Stimulated activated CD8-positive, alpha-beta memory T cell treated with anti-CD3 and anti-CD28 coated beads, Interleukin-7, amount 100 ng/mL, for 1 hour (primary cell): Measurements from ENCODE around the gene TRIM14.
A peak's percentile ranks its signal among the peaks of the same experiment; 100 is the strongest.

Experiments used
- DNase-seq, 2 donors: peaks; one replicate each; pipeline ENCODE4 v3.0.0-alpha.2; 2020; ENCODE audit warnings: low read depth in 2 of 2

The TRIM14 gene

GRCh38 chr9:98118640-98119601 is at the start of gene TRIM14:
Gene TRIM14, minus strand, starts transcription at chr9:98119222. Its CDS starts 34 bp downstream, at chr9:98119188.
- DNase-seq, result peak in 1 of 2 donors; percentile 20

- no peak for DNase-seq
These were observed 49.2 kb upstream of the TRIM14 start for GRCh38 chr9:98168153-98168780.

GRCh38 chr9:98164912-98165311 is 45.9 kb upstream of the TRIM14 start:
- DNase-seq, result no peak

- DNase-seq, result no peak
These were observed 43.6 kb upstream of the TRIM14 start for GRCh38 chr9:98162613-98163012.

GRCh38 chr9:98161851-98162250 is 42.8 kb upstream of the TRIM14 start:
- DNase-seq, result no peak

DNA sequence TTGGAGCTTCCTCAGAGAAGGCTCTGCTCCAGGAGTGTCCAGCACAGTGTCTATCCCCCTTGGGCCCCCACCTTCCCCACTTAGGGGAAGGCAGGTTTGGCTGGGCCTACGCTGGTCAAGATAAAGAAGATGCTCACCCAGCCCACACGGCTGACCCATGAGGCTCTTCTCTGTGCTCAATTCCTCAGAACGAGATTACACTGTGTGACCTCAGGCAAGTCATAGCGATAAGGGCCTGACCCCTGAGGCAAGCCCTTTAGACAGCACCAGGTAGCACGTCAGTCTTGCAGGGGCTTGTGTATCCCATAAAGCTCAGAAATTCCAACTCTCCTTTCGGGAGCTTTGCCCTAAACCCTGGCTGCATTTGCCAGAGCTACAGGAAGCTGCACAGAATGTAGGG is 40.8 kb upstream of the TRIM14 start:
- DNase-seq, result no peak

GRCh38 chr9:98159301-98159700 is 40.3 kb upstream of the TRIM14 start:
- DNase-seq, result no peak

DNA sequence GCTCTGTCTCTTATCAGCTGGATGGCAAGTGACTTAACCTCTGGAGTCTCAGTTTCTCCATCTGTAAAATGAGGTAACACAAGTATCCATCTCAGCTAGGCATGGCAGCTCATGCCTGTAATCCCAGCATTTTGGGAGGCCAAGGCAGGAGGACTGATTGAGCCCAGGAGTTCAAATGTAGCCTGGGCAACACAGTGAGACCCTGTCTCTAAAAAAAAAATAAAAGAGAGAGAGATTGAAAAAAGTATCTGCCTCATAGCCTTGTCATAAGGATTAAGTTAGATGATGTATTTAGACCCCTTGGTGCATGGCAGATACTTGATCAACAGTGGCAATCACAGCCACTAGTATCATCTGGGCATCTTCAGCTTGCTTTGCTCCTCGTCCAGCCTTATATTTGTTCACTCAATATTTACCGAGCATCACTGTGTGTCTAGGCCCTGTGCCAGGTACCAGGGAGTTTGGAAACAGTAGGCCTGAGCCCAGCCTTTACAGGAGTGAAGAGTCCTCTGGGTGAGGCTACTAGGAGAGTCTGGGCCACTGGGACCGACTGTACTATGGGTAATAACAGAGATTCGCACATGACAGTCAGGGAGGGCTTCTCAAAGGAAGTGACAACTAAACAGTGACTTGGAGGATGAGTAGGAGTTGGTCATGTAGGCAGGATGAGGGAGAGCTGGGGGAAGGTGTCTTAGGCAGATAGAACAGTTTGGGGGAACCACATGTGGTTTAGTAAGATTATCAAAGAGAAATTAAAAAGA is 39.2 kb upstream of the TRIM14 start:
- DNase-seq, result no peak

DNA sequence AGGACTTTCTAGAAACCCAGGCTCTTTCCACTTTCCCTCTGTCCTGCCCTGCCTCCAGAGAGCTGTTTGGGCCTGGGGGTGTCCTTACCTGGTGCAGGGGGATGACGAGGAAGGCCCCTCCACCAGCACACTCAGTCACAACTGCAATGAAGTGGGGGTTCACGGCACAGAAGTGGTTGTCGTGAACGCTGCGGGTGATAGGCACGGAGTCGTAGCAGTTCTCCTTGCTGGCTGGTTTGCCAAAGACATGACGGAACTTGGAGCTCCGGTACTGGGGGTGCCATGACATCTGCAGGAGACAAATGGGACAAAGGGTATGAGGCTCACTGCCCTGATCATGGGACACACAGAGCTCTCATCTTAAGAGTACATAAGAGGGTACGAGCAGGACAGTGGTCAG is 38.4 kb upstream of the TRIM14 start:
- no peak for DNase-seq

DNA sequence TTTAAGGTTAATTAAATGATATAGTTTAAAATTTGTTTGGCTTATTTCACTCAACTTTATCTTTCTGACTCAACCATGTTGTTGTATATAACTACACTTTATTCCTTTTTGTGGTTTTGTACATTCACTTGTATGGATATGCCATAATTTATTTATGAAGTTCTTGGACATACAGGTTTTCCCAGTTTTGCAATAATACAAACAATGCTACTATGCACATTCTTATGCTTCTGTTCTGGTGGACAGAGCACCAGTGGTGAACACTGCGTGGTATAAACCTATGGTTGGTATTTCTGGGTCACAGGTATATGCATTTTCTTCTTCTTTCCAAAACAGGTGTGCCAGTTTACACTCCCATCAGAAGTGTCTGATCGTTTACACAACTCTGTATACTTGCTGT is 35.7 kb upstream of the TRIM14 start:
- DNase-seq, result no peak

- DNase-seq, result no peak
These were observed 33.5 kb upstream of the TRIM14 start for GRCh38 chr9:98152526-98152925.

DNA sequence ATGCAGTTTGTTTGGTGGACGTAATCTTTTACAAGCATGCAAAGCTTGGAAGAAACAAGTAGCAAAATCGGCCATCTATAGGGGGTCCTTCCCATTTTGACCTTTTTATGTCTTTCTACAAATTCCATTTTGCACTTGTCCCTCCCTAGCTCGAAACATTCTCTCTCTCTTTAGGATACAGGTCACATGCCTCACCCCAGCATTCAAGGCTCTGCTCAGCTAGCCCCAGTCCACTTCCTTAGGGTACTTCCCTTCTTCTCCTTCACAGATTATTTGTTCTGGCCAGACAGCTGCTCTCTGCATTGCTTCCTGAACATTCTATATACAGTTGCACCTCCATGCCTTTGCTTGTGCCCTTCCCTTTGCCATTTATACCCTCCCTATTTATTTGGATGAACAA is 31.7 kb upstream of the TRIM14 start:
- DNase-seq, result no peak

GRCh38 chr9:98150164-98150563 is 31.1 kb upstream of the TRIM14 start:
- DNase-seq, result no peak

DNA sequence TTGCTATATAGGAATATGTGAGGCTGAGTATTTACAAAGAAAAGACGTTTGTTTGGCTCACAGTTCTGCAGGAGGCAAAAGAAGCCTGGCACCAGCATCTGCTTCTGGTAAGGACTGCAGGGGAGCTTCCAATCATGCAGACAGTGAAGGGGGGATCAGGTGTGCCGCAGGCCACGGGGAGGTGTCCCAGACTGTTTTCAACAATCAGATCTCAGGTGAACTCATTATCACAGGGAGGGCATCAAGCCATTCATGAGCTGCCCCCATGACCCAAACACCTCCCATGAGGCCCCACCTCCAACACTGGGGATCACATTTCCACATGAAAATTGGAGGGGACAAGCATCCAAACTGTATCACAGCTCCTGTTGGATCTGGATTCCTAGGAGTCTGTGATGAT is 30.4 kb upstream of the TRIM14 start:
- DNase-seq, result no peak

DNA sequence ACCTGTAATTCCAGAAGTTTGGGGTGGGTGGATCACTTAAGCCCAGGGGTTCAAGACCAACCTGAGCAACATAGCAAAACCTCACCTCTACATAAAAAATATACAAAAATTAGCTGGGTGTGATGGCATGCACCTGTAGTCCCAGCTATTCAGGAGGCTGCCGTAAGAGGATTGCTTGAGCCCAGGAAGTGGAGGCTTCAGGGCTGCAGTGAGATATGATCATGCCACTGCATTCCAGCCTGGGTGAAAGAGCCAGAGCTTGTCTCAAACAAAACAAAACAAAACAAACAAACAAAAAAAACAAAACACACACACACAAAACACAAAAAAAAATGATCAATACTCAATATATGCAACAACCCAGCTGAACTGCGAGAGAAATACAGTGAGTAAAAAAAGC is 29.5 kb upstream of the TRIM14 start:
- no peak for DNase-seq

GRCh38 chr9:98147582-98147981 is 28.6 kb upstream of the TRIM14 start:
- no peak for DNase-seq

DNA sequence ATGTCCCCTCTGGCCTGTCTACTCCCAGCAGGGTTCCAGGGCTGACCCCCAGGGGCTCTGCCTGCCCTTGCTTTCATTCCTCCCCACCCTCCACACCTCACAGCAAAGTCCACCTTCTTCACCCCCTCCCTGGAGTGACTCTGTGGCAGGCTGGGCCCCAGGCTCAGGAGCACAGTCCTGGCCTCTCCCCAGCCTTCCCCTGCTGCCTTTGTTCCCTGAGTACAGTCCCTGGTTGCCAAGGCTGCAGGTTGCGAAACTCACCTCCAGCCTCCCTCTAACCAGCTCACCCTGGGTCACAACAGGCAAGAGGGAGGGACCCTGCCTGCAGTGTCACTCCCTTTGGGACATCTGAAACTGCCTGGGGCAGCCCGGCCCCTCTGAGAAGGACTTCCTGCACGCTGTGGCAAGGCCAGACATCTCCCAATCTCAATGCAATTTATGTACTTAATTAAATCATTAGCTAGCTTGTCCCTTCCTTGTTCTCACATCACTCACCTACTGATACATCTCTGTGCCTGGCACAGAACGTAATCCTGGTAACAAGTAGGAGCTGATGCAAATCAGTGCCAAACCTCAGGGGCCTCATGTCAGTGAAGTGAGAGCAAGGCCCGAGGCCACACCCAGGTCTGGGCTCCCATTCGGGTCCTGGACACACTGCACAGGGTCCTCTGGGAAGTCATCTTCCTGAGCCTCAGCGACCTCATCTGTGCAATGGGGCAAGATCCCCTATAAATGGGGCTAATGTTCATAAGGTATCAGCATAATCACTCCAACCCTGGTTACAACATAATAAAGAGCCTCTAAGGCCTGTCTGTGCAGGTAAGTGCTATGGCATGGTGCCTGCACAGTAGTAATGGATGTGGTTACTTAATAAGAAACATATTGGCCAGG is 27.3 kb upstream of the TRIM14 start:
- no peak for DNase-seq

- no peak for DNase-seq
These were observed 25.6 kb upstream of the TRIM14 start for GRCh38 chr9:98144631-98145030.

DNA sequence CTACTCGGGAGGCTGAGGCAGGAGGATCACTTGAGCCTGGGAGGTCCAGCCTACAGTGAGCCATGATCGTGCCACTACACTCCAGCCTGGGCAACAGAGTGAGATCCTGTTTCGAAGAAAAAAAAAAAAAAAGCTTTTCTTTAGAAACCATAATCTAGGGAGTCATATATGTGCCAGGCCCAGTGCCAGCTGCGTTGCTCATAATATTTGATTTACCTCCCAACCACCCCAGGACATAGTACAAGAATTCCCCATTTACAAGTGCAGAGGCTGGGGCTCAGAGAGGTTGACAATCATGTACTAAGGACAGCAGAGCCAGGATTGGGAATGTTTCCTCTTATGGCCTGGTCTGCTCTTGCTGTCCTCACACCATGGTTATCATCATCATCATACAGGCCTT is 25.1 kb upstream of the TRIM14 start:
- no peak for DNase-seq

GRCh38 chr9:98142925-98143481 is 24.0 kb upstream of the TRIM14 start:
- no peak for DNase-seq
